ENCODE results near the gene HELQ.

DNA sequence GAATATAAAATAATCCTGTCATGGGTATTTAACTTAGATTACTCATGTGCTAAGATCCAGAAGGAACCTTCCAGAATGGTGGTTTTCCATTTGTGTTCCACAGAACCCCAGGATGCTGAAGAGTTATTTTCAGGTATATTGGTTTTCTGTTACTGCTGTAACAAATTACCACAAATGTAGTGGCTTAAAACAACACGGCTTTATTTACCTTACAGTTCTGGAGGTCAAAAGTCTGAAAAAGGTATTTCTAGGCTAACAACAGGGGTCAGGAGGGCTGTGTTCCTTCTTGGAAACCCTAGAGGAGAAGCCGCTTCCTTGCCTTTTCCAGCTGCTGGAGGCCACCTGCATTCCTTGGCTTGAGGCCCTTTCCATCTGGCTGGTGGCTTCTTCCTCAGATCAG lies 63.1 kb downstream of the HELQ start:
- TF ChIP-seq EZH2phosphoT487 (IDR thresholded peaks at IDR 0.05; ENCODE audit: borderline replicate concordance, low read length), result no peak
- TF ChIP-seq, protein P1, sequence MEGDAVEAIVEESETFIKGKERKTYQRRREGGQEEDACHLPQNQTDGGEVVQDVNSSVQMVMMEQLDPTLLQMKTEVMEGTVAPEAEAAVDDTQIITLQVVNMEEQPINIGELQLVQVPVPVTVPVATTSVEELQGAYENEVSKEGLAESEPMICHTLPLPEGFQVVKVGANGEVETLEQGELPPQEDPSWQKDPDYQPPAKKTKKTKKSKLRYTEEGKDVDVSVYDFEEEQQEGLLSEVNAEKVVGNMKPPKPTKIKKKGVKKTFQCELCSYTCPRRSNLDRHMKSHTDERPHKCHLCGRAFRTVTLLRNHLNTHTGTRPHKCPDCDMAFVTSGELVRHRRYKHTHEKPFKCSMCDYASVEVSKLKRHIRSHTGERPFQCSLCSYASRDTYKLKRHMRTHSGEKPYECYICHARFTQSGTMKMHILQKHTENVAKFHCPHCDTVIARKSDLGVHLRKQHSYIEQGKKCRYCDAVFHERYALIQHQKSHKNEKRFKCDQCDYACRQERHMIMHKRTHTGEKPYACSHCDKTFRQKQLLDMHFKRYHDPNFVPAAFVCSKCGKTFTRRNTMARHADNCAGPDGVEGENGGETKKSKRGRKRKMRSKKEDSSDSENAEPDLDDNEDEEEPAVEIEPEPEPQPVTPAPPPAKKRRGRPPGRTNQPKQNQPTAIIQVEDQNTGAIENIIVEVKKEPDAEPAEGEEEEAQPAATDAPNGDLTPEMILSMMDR (IDR thresholded peaks at IDR 0.05; ENCODE audit: low read depth, low read length, poor library complexity, severe bottlenecking), result no peak
